B cell (primary cell): ENCODE measurements around the gene WBP2. TPM values are rescaled to one million over a fixed set of nuclear protein-coding genes. Genes with fewer than 3 reads are reported as not detected.

Experiments
- ATAC-seq: fragments of 200-7000 bp; cut with Tn5 transposase; one replicate; pipeline ENCODE4 v1.10.0; 2021; ENCODE audit warnings: low read depth, mild to moderate bottlenecking, moderate number of reproducible peaks, moderate library complexity
- CTCF ChIA-PET: fragments of 350-600 bp; sonication (Branson Sonifier 250); formaldehyde crosslinking; loops from one replicate; lab custom pipeline; 2021; ENCODE audit warnings: antibody characterized with exemption, inconsistent platforms; lab: Charles Lee
- POLR2A ChIA-PET: fragments of 350-600 bp; sonication (Branson Sonifier 250); formaldehyde crosslinking; loops from one replicate; lab custom pipeline; 2021; ENCODE audit warnings: antibody characterized with exemption; lab: Charles Lee
- DNase-seq: peaks from one replicate; pipeline ENCODE4 v3.0.0; 2013
- H2AFZ ChIP-seq: 2 replicates; pipeline ENCODE4 v1.6.1; 2012; ENCODE audit warnings: mild to moderate bottlenecking, low read depth, low read length; ENCODE audit not compliant: insufficient read depth, poor library complexity, severe bottlenecking
- H3K27ac ChIP-seq, 2 donors: 1 replicate in 1 of 2; 2 replicates in 1 of 2; pipeline ENCODE4 v1.5.1; 2012 to 2013; ENCODE audit warnings: low read length in 2 of 2, mild to moderate bottlenecking in 2 of 2, moderate library complexity in 1 of 2
- H3K27me3 ChIP-seq, 4 experiments: fragments of 200-600 bp in 1 of 4; sonication (generic) in 1 of 4; replicated peaks in 1 of 4; 1 replicate in 2 of 4; 2 replicates in 2 of 4; pipeline versions ENCODE4 v1.6.1 to v1.7.0; 2013 to 2016; ENCODE audit warnings: low read length in 3 of 4, mild to moderate bottlenecking in 2 of 4, mixed read lengths in 1 of 4, moderate library complexity in 1 of 4; ENCODE audit not compliant: insufficient read depth in 4 of 4, control insufficient read depth in 3 of 4; ENCODE audit errors: control extremely low read depth in 1 of 4
- H3K36me3 ChIP-seq, 2 experiments: replicated peaks in 1 of 2; 1 replicate in 1 of 2; 2 replicates in 1 of 2; pipeline versions ENCODE4 v1.6.1 to v1.7.1; 2013; ENCODE audit warnings: low read length in 1 of 2; ENCODE audit not compliant: insufficient read depth in 2 of 2, control insufficient read depth in 1 of 2; ENCODE audit errors: control extremely low read depth in 1 of 2, extremely low read depth in 1 of 2
- H3K4me1 ChIP-seq, 2 donors: fragments of 200-600 bp in 1 of 2; sonication (generic) in 1 of 2; 1 replicate in 1 of 2; 2 replicates in 1 of 2; pipeline versions ENCODE4 v1.5.1 to v1.6.1; 2013 to 2017; ENCODE audit warnings: low read length in 2 of 2; ENCODE audit not compliant: control insufficient read depth in 2 of 2, insufficient read depth in 2 of 2
- H3K4me2 ChIP-seq: replicated peaks from 2 replicates; pipeline ENCODE3; 2012; ENCODE audit warnings: mild to moderate bottlenecking, low read depth, low read length; ENCODE audit not compliant: poor library complexity, severe bottlenecking
- H3K4me3 ChIP-seq, 5 experiments: fragments of 200-600 bp in 1 of 5; sonication (generic) in 1 of 5; 1 replicate in 3 of 5; 2 replicates in 2 of 5; pipeline versions ENCODE4 v1.5.1 to v1.7.0; 2011 to 2016; ENCODE audit warnings: low read length in 4 of 5, mild to moderate bottlenecking in 4 of 5, low read depth in 2 of 5, control low read depth in 1 of 5, moderate library complexity in 1 of 5; ENCODE audit not compliant: insufficient read depth in 1 of 5; ENCODE audit errors: control extremely low read depth in 1 of 5, extremely low read depth in 1 of 5
- H3K79me2 ChIP-seq: fragments of 200-600 bp; sonication (generic); one replicate; pipeline ENCODE4 v1.6.0; 2016; ENCODE audit warnings: low read length; ENCODE audit not compliant: control insufficient read depth, insufficient read depth
- H3K9ac ChIP-seq: fragments of 200-600 bp; sonication (generic); 2 replicates; pipeline ENCODE4 v1.6.1; 2017; ENCODE audit warnings: mild to moderate bottlenecking, low read length, moderate library complexity
- H3K9me3 ChIP-seq, 3 donors: one replicate each; pipeline versions ENCODE4 v1.6.1 to v1.7.1; 2013; ENCODE audit warnings: low read length in 2 of 3; ENCODE audit not compliant: control insufficient read depth in 2 of 3, insufficient read depth in 1 of 3; ENCODE audit errors: control extremely low read depth in 1 of 3
- H4K20me1 ChIP-seq: 2 replicates; pipeline ENCODE4 v1.6.0; 2012; ENCODE audit warnings: mild to moderate bottlenecking, low read length; ENCODE audit not compliant: insufficient read depth, control insufficient read depth, poor library complexity, severe bottlenecking
- H3K27ac Mint-ChIP-seq: one replicate; pipeline ENCODE4 v1.8.0; 2021; ENCODE audit warnings: mixed read lengths
- H3K27me3 Mint-ChIP-seq: one replicate; pipeline ENCODE4 v1.8.0; 2021; ENCODE audit warnings: mixed read lengths
- H3K4me1 Mint-ChIP-seq: one replicate; pipeline ENCODE4 v1.8.0; 2021; ENCODE audit warnings: mixed read lengths
- H3K4me3 Mint-ChIP-seq: one replicate; pipeline ENCODE4 v1.8.0; 2021; ENCODE audit warnings: mixed read lengths
- H3K9me3 Mint-ChIP-seq: one replicate; pipeline ENCODE4 v1.8.0; 2022; ENCODE audit warnings: mixed read lengths; ENCODE audit not compliant: insufficient read depth
- CTCF ChIP-seq: fragments of 200-600 bp; IDR thresholded peaks from one replicate; pipeline ENCODE4 v1.8.0; 2022; ENCODE audit warnings: antibody characterized with exemption, mild to moderate bottlenecking
- EZH2 ChIP-seq: IDR thresholded peaks from 2 replicates; pipeline ENCODE4 v1.6.1; 2012; ENCODE audit warnings: borderline replicate concordance, low read depth, mild to moderate bottlenecking, moderate library complexity, low read length; ENCODE audit not compliant: insufficient read depth, poor library complexity, severe bottlenecking
- WGBS: methylation state at CpG from one replicate; pipeline ENCODE4 v1.1.5; 2013; ENCODE audit warnings: missing lambda C conversion rate; ENCODE audit not compliant: insufficient coverage; 5-methylcytosine and 5-hydroxymethylcytosine counted together
- intact Hi-C: fragments of 100-400 bp; cut with micrococcal nuclease; formaldehyde crosslinking; loops from one replicate; pipeline ENCODE4 v1.10.0; 2022
- polyA plus RNA-seq: library from polyadenylated mRNA; depleted of rRNA; stranded (reverse); fragments of >200 nt; gene quantifications from 2 replicates; pipeline ENCODE4 v1.2.3, GENCODE V29; 2012
- total RNA-seq, 2 donors: library from RNA; stranded (reverse); fragments of 120-200 nt in 1 of 2; gene quantifications; 1 replicate in 1 of 2; 2 replicates in 1 of 2; pipeline versions ENCODE4 v1.2.3 to v1.2.4, GENCODE V29; 2013 to 2022

The WBP2 gene
- total and polyA plus RNA-seq, 2 donors (not counting 1 experiment from before 2014, with no cell fraction given), result 88.6 to 140 TPM

- no peaks in the 10 kb centered on the region for H3K9me3 Mint-ChIP-seq
- DNase-seq (no peak), ATAC-seq (no peak)
- H3K9me3 ChIP-seq, result no peaks in the 10 kb centered on the region
- H3K27ac Mint-ChIP-seq, result no peak overlapping the region
- intact Hi-C loops, result no loop called here
- peaks cover 8 to 19% of the 10 kb centered on the region in 2 donors for H3K4me1 ChIP-seq
- H3K27me3 ChIP-seq, result no peaks in the 10 kb centered on the region
- H3K27me3 Mint-ChIP-seq, result no peaks in the 10 kb centered on the region
- H3K79me2 ChIP-seq, result no peaks in the 10 kb centered on the region
- H3K4me1 Mint-ChIP-seq, result peaks cover 24% of the 10 kb centered on the region
- POLR2A ChIA-PET, result interaction anchor here (0.6 to 1.2 kb wide), 2 partner anchors 47 to 1366 kb away, joined by 3 to 4 read pairs; no protein-coding TSS in a partner anchor
- H3K4me3 ChIP-seq, result no peak overlapping the region
- H3K27ac ChIP-seq, result no peak overlapping the region
- 81% methylated on average over 19 of the region's 28 CpGs for WGBS
- H3K4me2 ChIP-seq, result no peak overlapping the region
- peaks cover 0 to 61% of the 10 kb centered on the region in 2 experiments for H3K36me3 ChIP-seq
- CTCF ChIA-PET, result interaction anchor here (1.2 to 1.3 kb wide), 2 partner anchors 22 to 58 kb away, joined by 3 read pairs; partner anchors contain the start of gene GALK1
- TF ChIP-seq EZH2 (no peak), CTCF (no peak)
- no peak overlapping the region for H3K4me3 Mint-ChIP-seq
- H2AFZ ChIP-seq, result no peak overlapping the region
- no peaks in the 10 kb centered on the region for H4K20me1 ChIP-seq
- no peak overlapping the region for H3K9ac ChIP-seq
Observed at GRCh38 chr17:75823257-75824041, 31.7 kb downstream of the WBP2 start.

- Histone ChIP-seq H3K4me2 (no peak overlapping the region), H3K4me3 (no peak overlapping the region), H3K79me2 (no peaks in the 10 kb centered on the region), H3K27me3 (no peaks in the 10 kb centered on the region), H2AFZ (no peak overlapping the region), H3K9me3 (no peaks in the 10 kb centered on the region), H4K20me1 (no peaks in the 10 kb centered on the region), H3K27ac (no peak overlapping the region), H3K36me3 (peaks cover 0 to 66% of the 10 kb centered on the region in 2 experiments), H3K4me1 (peaks cover 8 to 15% of the 10 kb centered on the region in 2 donors), H3K9ac (no peak overlapping the region)
- H3K27me3 Mint-ChIP-seq, result no peaks in the 10 kb centered on the region
- POLR2A ChIA-PET, result interaction anchor here (0.6 kb wide), 2 partner anchors 53 to 1366 kb away, joined by 3 read pairs; no protein-coding TSS in a partner anchor
- H3K4me3 Mint-ChIP-seq, result no peak overlapping the region
- no peak for DNase-seq
- intact Hi-C loops, result no loop called here
- H3K9me3 Mint-ChIP-seq, result no peaks in the 10 kb centered on the region
- H3K27ac Mint-ChIP-seq, result no peak overlapping the region
- no peak for TF ChIP-seq EZH2
- no peak for TF ChIP-seq CTCF
- peaks cover 18% of the 10 kb centered on the region for H3K4me1 Mint-ChIP-seq
- ATAC-seq, result no peak
- WGBS, result 100% methylated on average over 3 of the region's 3 CpGs
- CTCF ChIA-PET, result interaction anchor here (1.2 to 1.7 kb wide), 4 partner anchors 16 to 73 kb away, joined by 3 to 4 read pairs (median 3); partner anchors contain the start of gene GALK1
Observed at GRCh38 chr17:75822800-75823166, 32.4 kb downstream of the WBP2 start.
